Umbilical cord (tissue), 1 donor: ENCODE data around the gene RFX1. TPM values are rescaled to one million over a fixed set of nuclear protein-coding genes. Genes with fewer than 3 reads are reported as not detected.

ENCODE experiments used
- total RNA-seq: library from RNA; depleted of rRNA; stranded (reverse); fragments of >200 nt; gene quantifications from one replicate; pipeline ENCODE4 v1.2.3, GENCODE V29; 2014; ENCODE audit warnings: low replicate concordance; ENCODE audit not compliant: insufficient read depth

Gene RFX1
- total RNA-seq, 1 donor from 2014 or later = 1.9 TPM

Other genes with a start within 250 kb of the RFX1 start
- gene MRI1, start 241.8 kb downstream of the RFX1 start, total RNA-seq = 38.0 TPM
- 17.3 TPM for gene C19orf53, start 231.9 kb downstream of the RFX1 start, total RNA-seq
- 2.9 TPM for gene ZSWIM4, start 210.9 kb downstream of the RFX1 start, total RNA-seq
- gene NANOS3, start 129.2 kb downstream of the RFX1 start, total RNA-seq = not detected
- gene BRME1, start 100.2 kb downstream of the RFX1 start, total RNA-seq = 1.4 TPM
- 0.96 TPM for gene CC2D1A, start 100.1 kb downstream of the RFX1 start, total RNA-seq
- 13.2 TPM for gene PODNL1, start 67.9 kb downstream of the RFX1 start, total RNA-seq
- 10.1 TPM for gene DCAF15, start 53.8 kb downstream of the RFX1 start, total RNA-seq
- not detected for gene RLN3, start 21.8 kb upstream of the RFX1 start, total RNA-seq
- 0.96 TPM for gene IL27RA, start 25.4 kb upstream of the RFX1 start, total RNA-seq
- not detected for gene PALM3, start 55.8 kb upstream of the RFX1 start, total RNA-seq
- gene MISP3, start 66.5 kb upstream of the RFX1 start, total RNA-seq = 0.96 TPM
- not detected for gene C19orf67, start 79.5 kb upstream of the RFX1 start, total RNA-seq
- 21.9 TPM for gene SAMD1, start 84.4 kb upstream of the RFX1 start, total RNA-seq
- 17.6 TPM for gene PRKACA, start 111.4 kb upstream of the RFX1 start, total RNA-seq
- 0.48 TPM for gene ASF1B, start 130.3 kb upstream of the RFX1 start, total RNA-seq
- 5.3 TPM for gene ADGRL1, start 199.8 kb upstream of the RFX1 start, total RNA-seq